ENCODE data around the gene MCCC1.

- TF ChIP-seq ZBTB33 (IDR thresholded peaks at IDR 0.05; ENCODE audit: extremely low read depth, insufficient replicate concordance, low read length) (no peak), REST (IDR thresholded peaks at IDR 0.05; ENCODE audit: low read depth) (no peak), EZH2 (IDR thresholded peaks at IDR 0.05) (no peak), TCF7L2 (IDR thresholded peaks at IDR 0.05; ENCODE audit: borderline replicate concordance, extremely low read depth, insufficient read depth, insufficient read length) (no peak), POLR2A (IDR thresholded peaks at IDR 0.05; ENCODE audit: borderline replicate concordance, extremely low read depth, insufficient read depth, insufficient read length) (no peak), MAX (IDR thresholded peaks at IDR 0.05) (no peak)
These were observed 23.1 kb upstream of the MCCC1 start for GRCh38 chr3:183122257-183122932.
